Hematopoietic multipotent progenitor cell treated with erythropoietin and hydrocortisone succinate and interleukin-3 and kit ligand, for 15 days (in vitro differentiated cells): Measurements from ENCODE around the gene TAF6L.
"Not testable (repeated sequence)": the region's sequence is repeated elsewhere in the genome, so short reads cannot be mapped to it uniquely, and the experiment has no call there.

ENCODE experiments used
- DNase-seq: peaks from one replicate; pipeline ENCODE4 v3.0.0-alpha.2; 2015; ENCODE audit warnings: low spot score

Gene TAF6L

DNA sequence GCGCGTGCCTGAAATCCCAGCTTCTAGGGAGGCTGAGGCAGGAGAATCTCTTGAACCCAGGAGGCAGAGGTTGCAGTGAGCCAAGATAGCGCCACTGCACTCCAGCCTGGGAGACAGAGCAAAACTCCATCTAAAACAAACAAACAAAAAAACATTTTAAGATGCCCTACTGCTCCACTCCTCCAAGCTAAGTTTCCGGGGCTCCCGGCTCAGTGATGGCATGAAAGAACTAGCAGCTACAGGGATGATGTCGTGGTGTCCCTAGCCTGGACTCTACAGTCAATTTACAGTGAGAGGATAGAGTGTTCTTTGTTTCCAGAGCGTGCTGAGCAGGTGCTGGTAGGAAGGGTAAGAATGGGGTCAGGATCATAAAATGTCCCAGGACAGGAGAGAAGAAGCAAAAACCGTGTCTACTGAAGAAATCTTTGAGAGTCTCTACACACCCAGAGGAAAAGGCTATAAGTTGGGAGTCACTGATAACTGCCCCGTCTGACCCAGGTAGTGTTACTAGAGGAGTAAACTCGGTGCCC is 16.0 kb upstream of the TAF6L start:
- no peak for DNase-seq

- DNase-seq = no peak
Observed at GRCh38 chr11:62757846-62758788, 13.1 kb upstream of the TAF6L start.

GRCh38 chr11:62760867-62761227 is 10.3 kb upstream of the TAF6L start:
- not testable (repeated sequence) for DNase-seq

GRCh38 chr11:62770778-62771143 is 435 bp upstream of the TAF6L start:
- no peak for DNase-seq

DNA sequence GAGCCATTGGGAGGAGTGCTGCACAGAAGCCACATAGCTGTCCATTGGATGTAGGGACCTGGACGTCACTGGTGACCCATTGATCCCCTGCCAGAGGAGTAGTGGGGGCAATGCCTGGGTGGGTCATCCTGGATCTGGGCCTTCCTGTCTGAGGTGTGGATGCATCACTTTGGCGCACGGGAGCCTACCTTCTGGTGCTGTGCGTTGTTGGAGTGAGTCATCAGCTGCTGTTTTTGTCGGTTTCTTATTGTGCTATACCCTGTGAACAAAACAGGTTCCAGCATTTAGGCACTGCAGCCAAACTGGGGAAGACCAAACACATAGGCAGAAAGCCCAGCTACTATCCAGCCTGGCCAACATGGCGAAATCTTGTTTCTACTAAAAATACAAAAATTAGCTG is 3.2 kb downstream of the TAF6L start:
- no peak for DNase-seq

GRCh38 chr11:62775646-62776045 is 4.5 kb downstream of the TAF6L start:
- DNase-seq = no peak

GRCh38 chr11:62777389-62777788 is 6.2 kb downstream of the TAF6L start:
- DNase-seq = no peak

- DNase-seq = no peak
Observed at GRCh38 chr11:62778441-62778840, 7.2 kb downstream of the TAF6L start.

DNA sequence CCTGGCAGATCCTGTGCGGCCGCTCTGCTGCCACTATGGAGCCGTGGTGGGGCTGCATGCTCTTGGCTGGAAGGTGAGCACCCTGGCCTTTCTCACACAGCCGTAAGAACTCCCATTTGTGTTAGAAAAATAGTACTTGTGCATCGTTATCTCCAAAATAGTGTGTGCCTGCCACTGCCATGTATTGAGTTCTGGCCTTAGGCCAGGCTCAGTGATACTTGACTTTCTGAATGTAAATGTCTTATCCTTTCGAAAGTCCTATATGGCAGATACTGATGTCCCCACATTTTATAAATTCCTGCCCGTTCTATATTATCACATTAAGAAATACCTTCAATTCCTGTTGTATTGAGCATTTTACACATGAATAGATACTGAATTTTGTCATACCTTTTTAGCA is 11.6 kb downstream of the TAF6L start:
- DNase-seq = peak; percentile 61

- peak; percentile 91 for DNase-seq
Observed at GRCh38 chr11:62786318-62787004, 15.3 kb downstream of the TAF6L start.

DNA sequence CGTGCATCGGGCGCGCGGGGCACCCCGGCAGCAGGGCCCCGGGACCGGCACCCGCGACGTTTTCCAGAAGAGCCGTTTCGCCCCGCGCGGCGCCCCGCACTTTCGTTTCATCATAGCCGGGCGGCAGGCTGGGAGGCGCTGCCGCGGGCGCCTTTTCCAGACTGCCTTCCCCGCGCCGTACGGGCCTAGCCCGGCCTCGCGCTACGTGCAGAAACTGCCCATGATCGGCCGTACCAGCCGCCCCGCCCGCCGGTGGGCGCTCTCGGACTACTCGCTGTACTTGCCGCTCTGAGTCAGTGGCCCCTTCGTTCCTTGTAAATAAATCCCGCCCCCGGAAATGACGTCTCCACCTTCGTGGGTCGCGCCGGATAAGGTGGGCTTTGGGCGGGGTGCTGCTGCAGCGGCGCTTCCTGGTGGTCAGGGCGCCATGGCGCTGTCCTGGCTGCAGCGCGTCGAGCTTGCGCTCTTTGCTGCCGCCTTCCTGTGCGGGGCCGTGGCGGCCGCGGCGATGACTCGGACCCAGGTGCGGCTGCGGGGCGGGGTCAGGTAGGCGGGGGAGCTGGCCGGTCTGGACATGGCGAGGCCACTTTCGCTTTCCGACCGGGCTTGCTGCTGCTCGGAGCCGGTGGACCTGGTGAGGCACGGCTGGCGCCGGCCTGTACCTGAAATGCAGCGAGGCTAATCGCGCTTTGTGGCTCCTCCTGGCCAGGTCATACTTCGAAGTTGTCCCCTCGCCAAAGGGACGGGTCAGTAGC is 16.0 kb downstream of the TAF6L start, which contains the start of gene TMEM179B:
TSS of gene TMEM179B (plus strand) at position 398 of the 755 bp plus-strand sequence. CDS start at position 428, 30 bp downstream.
- DNase-seq = peak; percentile 99

GRCh38 chr11:62788991-62789390 is 17.8 kb downstream of the TAF6L start:
- no peak for DNase-seq

GRCh38 chr11:62789576-62789975 is 18.4 kb downstream of the TAF6L start:
- no peak for DNase-seq

- peak; percentile 90 for DNase-seq
Observed at GRCh38 chr11:62791501-62792201, 20.5 kb downstream of the TAF6L start, which contains the start of gene TMEM223. TMEM223 (minus strand) TSS chr11:62792006; CDS start chr11:62791994, 12 bp downstream.

GRCh38 chr11:62792202-62792575 is 21.0 kb downstream of the TAF6L start:
- DNase-seq = no peak

DNA sequence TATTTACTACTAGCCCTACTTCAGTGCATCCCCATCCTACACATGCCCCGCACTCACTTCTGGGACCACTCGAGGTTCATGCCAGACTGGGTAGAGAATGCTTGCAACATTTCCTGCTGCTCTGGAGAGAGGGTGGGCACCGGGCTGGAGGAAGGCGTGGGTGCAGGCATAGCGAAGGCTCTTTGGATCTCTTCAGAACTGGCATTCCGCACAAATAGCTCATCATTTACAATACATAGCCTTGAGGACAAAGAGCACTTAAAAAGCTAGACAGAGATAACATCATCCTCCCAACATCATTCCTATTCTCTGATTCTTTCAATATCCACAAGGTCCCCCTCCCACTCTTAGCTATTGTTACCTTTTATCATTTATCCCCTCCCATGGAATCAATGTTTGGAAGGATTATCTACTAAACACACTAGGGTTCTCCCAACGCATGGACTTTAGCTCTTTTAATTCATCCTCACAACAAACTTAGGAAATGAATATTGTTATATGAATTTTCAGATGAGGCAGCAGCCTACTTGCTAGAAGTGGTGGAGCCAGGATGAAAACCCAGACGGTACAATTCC is 23.1 kb downstream of the TAF6L start:
- no peak for DNase-seq

GRCh38 chr11:62796281-62796680 is 25.1 kb downstream of the TAF6L start:
- DNase-seq = no peak

- no peak for DNase-seq
Observed at GRCh38 chr11:62799486-62799885, 28.3 kb downstream of the TAF6L start.

- DNase-seq = no peak
Observed at GRCh38 chr11:62801071-62801470, 29.9 kb downstream of the TAF6L start.

DNA sequence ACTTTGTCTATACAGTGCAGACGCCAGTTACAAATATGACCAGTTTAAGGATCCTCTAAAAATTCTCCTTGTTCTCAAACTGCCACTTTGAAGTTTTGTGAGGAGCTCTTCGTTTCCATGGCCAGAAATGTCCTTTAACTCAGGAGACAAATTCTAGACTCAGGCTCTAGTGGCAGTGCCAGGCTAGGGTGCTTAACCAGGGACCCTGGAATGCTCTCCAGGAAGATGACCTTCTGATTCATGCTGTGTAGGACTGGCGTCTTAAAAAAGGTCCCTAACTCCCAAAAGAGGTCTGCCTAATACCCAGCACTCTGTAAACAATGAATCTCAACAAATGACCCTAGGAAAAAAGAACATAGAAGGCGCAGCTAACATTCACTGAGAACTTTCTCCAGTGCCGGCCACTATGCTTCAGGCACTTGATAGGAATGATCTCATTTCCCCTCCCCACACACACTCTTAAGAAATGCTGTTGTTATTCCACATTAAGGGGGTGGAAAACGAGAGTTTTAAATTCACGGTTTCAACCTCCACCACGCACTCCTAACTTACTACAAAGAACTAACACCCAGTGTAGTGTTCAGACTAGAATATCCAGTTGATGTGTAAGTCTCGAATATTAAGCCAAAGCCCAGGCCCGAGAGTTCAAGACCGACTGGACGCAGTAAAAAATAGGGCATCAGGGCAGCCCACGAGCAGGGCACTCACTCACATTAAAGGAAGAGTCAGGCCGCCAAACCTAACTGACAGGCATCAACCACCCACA is 33.3 kb downstream of the TAF6L start:
- peak; percentile 20 for DNase-seq
